Measurements from ENCODE around the gene NPL.

The NPL gene

GRCh38 chr1:182807907-182808306 is 18.3 kb downstream of the NPL start:
- Histone ChIP-seq H3K36me3 (ENCODE audit: control insufficient read depth, insufficient read depth, low read length) (peaks cover 2% of the 10 kb centered on the region), H3K9ac (ENCODE audit: low read length) (no peak overlapping the region), H3K27ac (ENCODE audit: low read depth, low read length) (no peak overlapping the region), H3K4me1 (ENCODE audit: control insufficient read depth, insufficient read depth, low read length) (no peaks in the 10 kb centered on the region), H3K27me3 (ENCODE audit: control insufficient read depth, insufficient read depth, low read length) (no peaks in the 10 kb centered on the region), H3K4me3 (ENCODE audit: low read length) (no peak overlapping the region)

GRCh38 chr1:182809414-182809957 is 19.9 kb downstream of the NPL start:
- Histone ChIP-seq H3K4me3 (ENCODE audit: low read length) (no peak overlapping the region), H3K4me1 (ENCODE audit: control insufficient read depth, insufficient read depth, low read length) (no peaks in the 10 kb centered on the region), H3K9ac (ENCODE audit: low read length) (no peak overlapping the region), H3K36me3 (ENCODE audit: control insufficient read depth, insufficient read depth, low read length) (peaks cover 2% of the 10 kb centered on the region), H3K27ac (ENCODE audit: low read depth, low read length) (no peak overlapping the region), H3K27me3 (ENCODE audit: control insufficient read depth, insufficient read depth, low read length) (no peaks in the 10 kb centered on the region)

- H3K36me3 ChIP-seq (ENCODE audit: control insufficient read depth, insufficient read depth, low read length): peaks cover 2% of the 10 kb centered on the region
- H3K27ac ChIP-seq (ENCODE audit: low read depth, low read length): no peak overlapping the region
- no peak overlapping the region for H3K4me3 ChIP-seq (ENCODE audit: low read length)
- no peaks in the 10 kb centered on the region for H3K4me1 ChIP-seq (ENCODE audit: control insufficient read depth, insufficient read depth, low read length)
- no peak overlapping the region for H3K9ac ChIP-seq (ENCODE audit: low read length)
- no peaks in the 10 kb centered on the region for H3K27me3 ChIP-seq (ENCODE audit: control insufficient read depth, insufficient read depth, low read length)
Measured at GRCh38 chr1:182811975-182812722, 22.6 kb downstream of the NPL start.

DNA sequence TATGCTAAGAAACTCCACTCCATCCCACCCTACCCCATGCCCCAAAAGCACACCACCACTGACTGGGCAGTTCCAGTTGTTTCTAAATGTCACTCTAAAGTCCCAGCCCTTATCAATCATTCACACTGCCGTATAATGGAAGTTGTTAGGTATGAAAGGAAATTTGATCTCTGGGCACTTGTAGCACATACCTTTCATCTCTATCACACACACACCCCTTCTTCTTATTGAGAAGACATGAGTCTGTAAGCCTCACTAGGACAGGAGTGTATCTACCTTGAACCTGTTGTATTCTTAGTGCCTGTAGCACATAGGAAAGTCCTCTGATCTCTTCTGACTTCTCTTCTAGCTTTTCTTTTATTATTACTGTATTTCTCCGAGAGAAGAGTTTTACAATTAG is 27.3 kb downstream of the NPL start:
- H3K27me3 ChIP-seq (ENCODE audit: control insufficient read depth, insufficient read depth, low read length): no peaks in the 10 kb centered on the region
- H3K4me3 ChIP-seq (ENCODE audit: low read length): no peak overlapping the region
- H3K36me3 ChIP-seq (ENCODE audit: control insufficient read depth, insufficient read depth, low read length): peaks cover 6% of the 10 kb centered on the region
- no peaks in the 10 kb centered on the region for H3K4me1 ChIP-seq (ENCODE audit: control insufficient read depth, insufficient read depth, low read length)
- no peak overlapping the region for H3K9ac ChIP-seq (ENCODE audit: low read length)
- H3K27ac ChIP-seq (ENCODE audit: low read depth, low read length): no peak overlapping the region

GRCh38 chr1:182817802-182818201 is 28.2 kb downstream of the NPL start:
- no peak overlapping the region for H3K9ac ChIP-seq (ENCODE audit: low read length)
- no peak overlapping the region for H3K27ac ChIP-seq (ENCODE audit: low read depth, low read length)
- H3K4me3 ChIP-seq (ENCODE audit: low read length): no peak overlapping the region
- no peaks in the 10 kb centered on the region for H3K4me1 ChIP-seq (ENCODE audit: control insufficient read depth, insufficient read depth, low read length)
- H3K27me3 ChIP-seq (ENCODE audit: control insufficient read depth, insufficient read depth, low read length): no peaks in the 10 kb centered on the region
- H3K36me3 ChIP-seq (ENCODE audit: control insufficient read depth, insufficient read depth, low read length): peaks cover 3% of the 10 kb centered on the region

- Histone ChIP-seq H3K36me3 (ENCODE audit: control insufficient read depth, insufficient read depth, low read length) (no peaks in the 10 kb centered on the region), H3K27me3 (ENCODE audit: control insufficient read depth, insufficient read depth, low read length) (no peaks in the 10 kb centered on the region), H3K9ac (ENCODE audit: low read length) (no peak overlapping the region), H3K4me3 (ENCODE audit: low read length) (no peak overlapping the region), H3K4me1 (ENCODE audit: control insufficient read depth, insufficient read depth, low read length) (no peaks in the 10 kb centered on the region), H3K27ac (ENCODE audit: low read depth, low read length) (no peak overlapping the region)
Measured at GRCh38 chr1:182823220-182823619, 33.6 kb downstream of the NPL start.

DNA sequence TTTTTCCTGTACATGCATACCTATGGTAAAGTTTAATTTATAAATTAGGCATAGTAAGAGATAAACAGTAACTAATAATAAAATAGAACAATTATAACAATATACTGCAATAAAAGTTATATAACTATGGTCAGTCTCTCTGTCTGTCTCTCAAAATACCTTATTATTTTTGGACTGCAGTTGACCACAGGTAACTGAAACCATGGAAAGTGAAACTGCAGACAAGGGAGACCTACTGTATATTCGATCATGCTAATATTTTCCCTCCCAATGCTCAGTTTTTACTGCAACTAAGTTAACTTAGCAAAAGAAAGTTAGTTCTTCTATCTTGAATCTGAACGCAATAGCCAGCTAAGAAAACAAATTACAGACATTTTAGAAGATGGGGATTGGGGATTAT is 37.3 kb downstream of the NPL start:
- Histone ChIP-seq H3K4me1 (ENCODE audit: control insufficient read depth, insufficient read depth, low read length) (no peaks in the 10 kb centered on the region), H3K9ac (ENCODE audit: low read length) (no peak overlapping the region), H3K27me3 (ENCODE audit: control insufficient read depth, insufficient read depth, low read length) (no peaks in the 10 kb centered on the region), H3K4me3 (ENCODE audit: low read length) (no peak overlapping the region), H3K27ac (ENCODE audit: low read depth, low read length) (no peak overlapping the region), H3K36me3 (ENCODE audit: control insufficient read depth, insufficient read depth, low read length) (no peaks in the 10 kb centered on the region)

DNA sequence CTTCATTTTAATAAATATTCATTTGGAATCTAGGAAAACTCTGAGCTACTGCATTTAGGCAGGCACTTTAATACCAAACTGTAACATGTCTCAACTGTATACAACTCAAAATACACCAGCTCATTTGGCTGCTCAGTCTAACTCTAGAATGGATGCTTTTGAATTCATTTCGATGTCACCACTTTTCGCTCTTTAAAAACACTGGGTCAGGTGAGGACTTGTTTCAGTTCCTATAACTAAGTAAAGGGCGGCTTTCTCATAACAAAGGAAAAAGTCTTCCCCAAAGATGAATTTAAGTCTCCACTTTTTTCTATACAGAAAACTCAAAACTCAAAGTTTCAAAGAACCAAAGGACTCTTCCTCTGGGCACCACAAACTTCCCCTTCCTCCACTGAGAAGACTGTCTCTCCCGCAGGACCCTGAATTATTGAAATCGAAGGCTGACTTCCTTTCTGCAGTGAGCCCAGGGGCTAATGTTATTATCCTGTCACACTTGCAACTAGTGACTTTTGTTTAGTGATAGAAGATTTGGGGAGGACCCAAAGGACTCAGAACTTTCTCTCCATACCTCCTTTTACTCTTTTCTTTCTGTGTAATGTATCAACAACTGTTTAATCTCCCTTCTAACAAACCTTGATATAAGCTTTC is 39.8 kb downstream of the NPL start:
- Histone ChIP-seq H3K4me3 (ENCODE audit: low read length) (no peak overlapping the region), H3K27me3 (ENCODE audit: control insufficient read depth, insufficient read depth, low read length) (no peaks in the 10 kb centered on the region), H3K4me1 (ENCODE audit: control insufficient read depth, insufficient read depth, low read length) (no peaks in the 10 kb centered on the region), H3K36me3 (ENCODE audit: control insufficient read depth, insufficient read depth, low read length) (no peaks in the 10 kb centered on the region), H3K9ac (ENCODE audit: low read length) (no peak overlapping the region), H3K27ac (ENCODE audit: low read depth, low read length) (no peak overlapping the region)

DNA sequence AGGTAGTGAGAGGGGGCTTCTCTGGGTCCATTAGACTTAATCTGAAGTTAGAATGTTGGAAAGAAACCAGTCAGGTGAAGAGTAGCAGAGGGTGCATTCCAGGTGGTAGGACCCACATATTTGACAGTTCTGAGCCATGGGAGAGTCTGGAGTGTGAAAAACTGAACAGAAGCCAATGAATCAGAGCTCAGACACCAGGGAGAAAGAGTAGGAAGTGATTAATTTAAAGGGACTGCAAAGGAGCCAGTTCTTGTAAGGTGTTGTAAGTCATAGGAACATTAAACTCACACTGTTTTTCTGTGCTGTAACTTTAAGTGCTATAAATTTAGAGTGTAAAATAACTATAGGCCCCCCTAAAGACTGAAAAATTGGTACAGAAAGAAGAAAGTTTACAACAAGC is 43.7 kb downstream of the NPL start:
- no peak overlapping the region for H3K4me3 ChIP-seq (ENCODE audit: low read length)
- H3K9ac ChIP-seq (ENCODE audit: low read length): no peak overlapping the region
- no peak overlapping the region for H3K27ac ChIP-seq (ENCODE audit: low read depth, low read length)
- H3K36me3 ChIP-seq (ENCODE audit: control insufficient read depth, insufficient read depth, low read length): no peaks in the 10 kb centered on the region
- no peaks in the 10 kb centered on the region for H3K27me3 ChIP-seq (ENCODE audit: control insufficient read depth, insufficient read depth, low read length)
- H3K4me1 ChIP-seq (ENCODE audit: control insufficient read depth, insufficient read depth, low read length): no peaks in the 10 kb centered on the region

- Histone ChIP-seq H3K4me3 (ENCODE audit: low read length) (no peak overlapping the region), H3K36me3 (ENCODE audit: control insufficient read depth, insufficient read depth, low read length) (no peaks in the 10 kb centered on the region), H3K4me1 (ENCODE audit: control insufficient read depth, insufficient read depth, low read length) (no peaks in the 10 kb centered on the region), H3K27me3 (ENCODE audit: control insufficient read depth, insufficient read depth, low read length) (no peaks in the 10 kb centered on the region), H3K9ac (ENCODE audit: low read length) (no peak overlapping the region), H3K27ac (ENCODE audit: low read depth, low read length) (no peak overlapping the region)
Measured at GRCh38 chr1:182834326-182834725, 44.8 kb downstream of the NPL start.

GRCh38 chr1:182835806-182836205 is 46.2 kb downstream of the NPL start:
- no peaks in the 10 kb centered on the region for H3K27me3 ChIP-seq (ENCODE audit: control insufficient read depth, insufficient read depth, low read length)
- H3K4me1 ChIP-seq (ENCODE audit: control insufficient read depth, insufficient read depth, low read length): no peaks in the 10 kb centered on the region
- no peak overlapping the region for H3K4me3 ChIP-seq (ENCODE audit: low read length)
- H3K9ac ChIP-seq (ENCODE audit: low read length): no peak overlapping the region
- H3K27ac ChIP-seq (ENCODE audit: low read depth, low read length): no peak overlapping the region
- no peaks in the 10 kb centered on the region for H3K36me3 ChIP-seq (ENCODE audit: control insufficient read depth, insufficient read depth, low read length)

DNA sequence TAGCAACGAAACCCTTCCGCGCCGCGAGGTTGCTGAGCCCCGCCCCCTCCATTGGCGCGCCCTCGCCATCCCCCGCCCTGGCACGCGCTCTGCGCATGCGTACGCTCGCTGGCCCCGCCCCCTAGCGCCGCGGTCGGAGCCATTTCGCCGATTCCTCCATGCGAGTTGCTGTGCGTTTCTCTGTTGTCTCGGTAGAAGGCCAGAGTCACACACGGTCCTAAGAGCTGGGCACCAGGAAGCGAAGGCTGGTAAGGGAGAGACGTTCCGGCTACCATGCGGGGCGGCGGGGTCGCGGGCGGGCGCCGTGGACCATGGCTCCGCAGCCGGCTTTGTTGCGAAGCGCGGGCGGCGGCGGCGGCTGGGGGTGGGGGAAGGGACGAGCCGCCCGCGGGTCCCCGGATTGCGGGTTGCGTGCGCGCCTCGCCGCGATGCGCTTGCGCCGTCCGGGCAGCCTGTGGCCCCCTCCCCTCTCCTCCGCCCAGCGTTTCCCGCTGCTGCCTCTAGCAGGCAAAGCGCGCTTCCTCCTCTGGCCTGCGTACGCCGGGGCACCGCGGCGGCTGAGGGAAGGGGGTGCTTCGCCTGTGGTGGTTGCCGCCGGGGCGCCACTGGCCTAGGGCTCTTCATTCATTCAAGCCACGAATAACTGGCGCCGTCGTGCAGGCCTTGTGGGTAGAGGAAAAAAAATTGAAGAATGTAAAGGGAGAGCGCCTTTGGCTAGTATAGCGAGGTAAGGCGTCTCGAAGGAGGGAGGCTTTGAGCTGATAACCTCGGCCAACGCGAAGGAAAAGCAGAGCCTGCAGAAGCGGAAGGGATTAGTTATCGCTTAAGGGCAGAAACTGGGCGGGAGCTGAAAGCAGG is 49.9 kb downstream of the NPL start, which contains the start of gene DHX9:
TSS of gene DHX9 (plus strand) at position 139 of the 858 bp plus-strand sequence. CDS start 3,220 bp downstream, outside the sequence.
- Histone ChIP-seq H3K4me1 (ENCODE audit: control insufficient read depth, insufficient read depth, low read length) (peaks cover 10% of the 10 kb centered on the region), H3K27ac (ENCODE audit: low read depth, low read length) (peak within 1 kb of the TSS; percentile 94), H3K36me3 (ENCODE audit: control insufficient read depth, insufficient read depth, low read length) (no peaks in the 10 kb centered on the region), H3K9ac (ENCODE audit: low read length) (peak within 1 kb of the TSS; percentile 70), H3K4me3 (ENCODE audit: low read length) (peak within 1 kb of the TSS; percentile 88), H3K27me3 (ENCODE audit: control insufficient read depth, insufficient read depth, low read length) (no peaks in the 10 kb centered on the region)

Data from rectal smooth muscle tissue (tissue), 1 donor.